HEK293 (cell line): ENCODE measurements around the gene ATP8B4.

Experiments
- CTCF ChIA-PET: fragments of 350-600 bp; formaldehyde crosslinking; extraction: SDS; loops from one replicate; lab custom pipeline; 2021; ENCODE audit warnings: antibody characterized with exemption; lab: Yijun Ruan, JAX
- POLR2A ChIA-PET: fragments of 300-600 bp; formaldehyde crosslinking; extraction: SDS; loops from one replicate; lab custom pipeline; 2020; ENCODE audit warnings: antibody characterized with exemption, inconsistent platforms; lab: Yijun Ruan, JAX
- H3K27ac ChIP-seq: fragments of 200-500 bp; sonication (Bioruptor generic); 2 replicates; pipeline ENCODE4 v1.5.1; 2014; ENCODE audit warnings: low read depth, low read length, control low read depth, inconsistent platforms; ENCODE audit errors: extremely low read depth
- H3K36me3 ChIP-seq, 2 experiments: fragments of 200-500 bp in 1 of 2; sonication (Bioruptor generic) in 1 of 2; 1 replicate in 1 of 2; 2 replicates in 1 of 2; pipeline ENCODE4 v1.5.1; 2014 to 2017; ENCODE audit warnings: inconsistent platforms in 2 of 2, low read length in 2 of 2; ENCODE audit not compliant: control insufficient read depth in 2 of 2, insufficient read depth in 1 of 2
- H3K4me1 ChIP-seq: fragments of 200-500 bp; sonication (Bioruptor generic); 2 replicates; pipeline ENCODE4 v1.5.1; 2014; ENCODE audit warnings: mild to moderate bottlenecking, low read length, inconsistent platforms; ENCODE audit not compliant: control insufficient read depth, insufficient read depth
- H3K4me3 ChIP-seq: 2 replicates; pipeline ENCODE4 v1.5.1; 2011; ENCODE audit warnings: low read depth, mild to moderate bottlenecking, control low read depth, low read length, moderate library complexity
- H3K9me3 ChIP-seq: fragments of 200-500 bp; sonication (Bioruptor generic); 2 replicates; pipeline ENCODE4 v1.5.1; 2014; ENCODE audit warnings: low read depth, low read length, inconsistent platforms; ENCODE audit not compliant: control insufficient read depth, insufficient read depth
- EGR2 ChIP-seq: fragments of 450-650 bp; formaldehyde crosslinking; IDR thresholded peaks from 2 replicates; pipeline ENCODE4 v1.5.1; 2016; ENCODE audit warnings: low read depth, missing biosample characterization, missing genetic modification characterization
- KLF9 ChIP-seq: fragments of 450-650 bp; formaldehyde crosslinking; IDR thresholded peaks from 2 replicates; pipeline ENCODE4 v1.5.1; 2016; ENCODE audit warnings: missing biosample characterization, missing genetic modification characterization, low read depth
- MEIS1 ChIP-seq: sonication (generic); formaldehyde crosslinking; IDR thresholded peaks from 2 replicates; pipeline ENCODE4 v1.8.1; 2022; ENCODE audit warnings: missing genetic modification reagents, mild to moderate bottlenecking, borderline replicate concordance
- ZIC2 ChIP-seq: fragments of 450-650 bp; formaldehyde crosslinking; IDR thresholded peaks from 2 replicates; pipeline ENCODE4 v1.5.1; 2016; ENCODE audit warnings: missing biosample characterization, missing genetic modification characterization
- ZNF19 ChIP-seq: fragments of 450-650 bp; formaldehyde crosslinking; IDR thresholded peaks from 2 replicates; pipeline ENCODE4; 2016; ENCODE audit warnings: missing biosample characterization, missing genetic modification characterization, low read depth
- ZNF202 ChIP-seq: fragments of 450-650 bp; formaldehyde crosslinking; IDR thresholded peaks from 2 replicates; pipeline ENCODE4 v1.5.1; 2016; ENCODE audit warnings: missing biosample characterization, missing genetic modification characterization, borderline replicate concordance
- ZNF248 ChIP-seq: fragments of 450-650 bp; formaldehyde crosslinking; IDR thresholded peaks from 2 replicates; pipeline ENCODE4 v1.5.1; 2017; ENCODE audit warnings: missing biosample characterization, missing genetic modification characterization
- ZNF302 ChIP-seq: fragments of 450-650 bp; formaldehyde crosslinking; IDR thresholded peaks from 2 replicates; pipeline ENCODE4 v1.5.1; 2016; ENCODE audit warnings: missing biosample characterization, missing genetic modification characterization, low read depth
- ZNF473 ChIP-seq: fragments of 450-650 bp; formaldehyde crosslinking; IDR thresholded peaks from 2 replicates; pipeline ENCODE4 v1.5.1; 2017; ENCODE audit warnings: missing biosample characterization, missing genetic modification characterization
- ZNF560 ChIP-seq: fragments of 450-650 bp; formaldehyde crosslinking; IDR thresholded peaks from 2 replicates; pipeline ENCODE4 v1.5.1; 2017; ENCODE audit warnings: missing biosample characterization, missing genetic modification characterization, borderline replicate concordance
- ZNF571 ChIP-seq: fragments of 450-650 bp; formaldehyde crosslinking; IDR thresholded peaks from 2 replicates; pipeline ENCODE4 v1.5.0; 2017; ENCODE audit warnings: missing biosample characterization, missing genetic modification characterization
- ZSCAN23 ChIP-seq: fragments of 450-650 bp; formaldehyde crosslinking; IDR thresholded peaks from 2 replicates; pipeline ENCODE4 v1.5.1; 2016; ENCODE audit warnings: missing biosample characterization, missing genetic modification characterization
- TF ChIP-seq, protein P1 (sequence below): fragments of 450-650 bp; formaldehyde crosslinking; IDR thresholded peaks from 2 replicates; pipeline ENCODE4 v1.5.1; 2017; ENCODE audit warnings: missing biosample characterization, mild to moderate bottlenecking, missing genetic modification characterization, moderate library complexity
- TF ChIP-seq, protein P2 (sequence below): fragments of 450-650 bp; formaldehyde crosslinking; IDR thresholded peaks from 2 replicates; pipeline ENCODE4 v1.5.1; 2017; ENCODE audit warnings: missing biosample characterization, missing genetic modification characterization
- TF ChIP-seq, protein P3 (sequence below): fragments of 450-650 bp; formaldehyde crosslinking; IDR thresholded peaks from 2 replicates; pipeline ENCODE4 v1.5.1; 2016; ENCODE audit warnings: missing biosample characterization, missing genetic modification characterization
- TF ChIP-seq, protein P4 (sequence below): IDR thresholded peaks from 2 replicates; pipeline ENCODE4 v1.6.1; 2011; ENCODE audit warnings: mild to moderate bottlenecking, low read depth, low read length, borderline replicate concordance
- TF ChIP-seq, protein P5 (sequence below): fragments of 450-650 bp; formaldehyde crosslinking; IDR thresholded peaks from 2 replicates; pipeline ENCODE4 v1.5.1; 2016; ENCODE audit warnings: missing biosample characterization, missing genetic modification characterization
- TF ChIP-seq, protein P6 (sequence below): fragments of 450-650 bp; formaldehyde crosslinking; IDR thresholded peaks from 2 replicates; pipeline ENCODE4 v1.5.1; 2016; ENCODE audit warnings: missing biosample characterization, missing genetic modification characterization

Gene ATP8B4

DNA sequence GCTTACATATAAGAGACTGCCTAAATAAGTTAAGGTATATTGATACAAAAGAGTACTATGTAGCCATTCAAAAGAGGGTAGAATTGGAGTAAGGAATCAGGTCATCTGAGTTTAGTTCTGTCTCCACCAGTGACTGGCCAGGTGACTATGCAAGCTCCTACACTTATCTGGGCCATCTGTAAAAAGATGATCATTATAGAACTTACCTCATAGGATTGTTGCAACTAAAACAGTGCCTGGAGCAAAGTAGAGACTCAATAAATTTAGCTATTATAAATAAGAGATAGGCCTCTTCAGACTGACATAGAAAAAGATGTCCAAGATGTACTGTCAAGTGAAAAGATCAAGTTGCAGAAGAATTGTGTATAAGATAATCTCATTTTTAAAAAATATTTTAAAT, 1.7 kb upstream of the ATP8B4 start:
- TF ChIP-seq, protein P1, sequence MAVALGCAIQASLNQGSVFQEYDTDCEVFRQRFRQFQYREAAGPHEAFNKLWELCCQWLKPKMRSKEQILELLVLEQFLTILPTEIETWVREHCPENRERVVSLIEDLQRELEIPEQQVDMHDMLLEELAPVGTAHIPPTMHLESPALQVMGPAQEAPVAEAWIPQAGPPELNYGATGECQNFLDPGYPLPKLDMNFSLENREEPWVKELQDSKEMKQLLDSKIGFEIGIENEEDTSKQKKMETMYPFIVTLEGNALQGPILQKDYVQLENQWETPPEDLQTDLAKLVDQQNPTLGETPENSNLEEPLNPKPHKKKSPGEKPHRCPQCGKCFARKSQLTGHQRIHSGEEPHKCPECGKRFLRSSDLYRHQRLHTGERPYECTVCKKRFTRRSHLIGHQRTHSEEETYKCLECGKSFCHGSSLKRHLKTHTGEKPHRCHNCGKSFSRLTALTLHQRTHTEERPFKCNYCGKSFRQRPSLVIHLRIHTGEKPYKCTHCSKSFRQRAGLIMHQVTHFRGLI (tag by site-specific recombination), result no peak
- TF ChIP-seq, protein P2, sequence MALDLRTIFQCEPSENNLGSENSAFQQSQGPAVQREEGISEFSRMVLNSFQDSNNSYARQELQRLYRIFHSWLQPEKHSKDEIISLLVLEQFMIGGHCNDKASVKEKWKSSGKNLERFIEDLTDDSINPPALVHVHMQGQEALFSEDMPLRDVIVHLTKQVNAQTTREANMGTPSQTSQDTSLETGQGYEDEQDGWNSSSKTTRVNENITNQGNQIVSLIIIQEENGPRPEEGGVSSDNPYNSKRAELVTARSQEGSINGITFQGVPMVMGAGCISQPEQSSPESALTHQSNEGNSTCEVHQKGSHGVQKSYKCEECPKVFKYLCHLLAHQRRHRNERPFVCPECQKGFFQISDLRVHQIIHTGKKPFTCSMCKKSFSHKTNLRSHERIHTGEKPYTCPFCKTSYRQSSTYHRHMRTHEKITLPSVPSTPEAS (tag by site-specific recombination), result no peak
- TF ChIP-seq EGR2, result no peak
- TF ChIP-seq ZIC2 (tag by site-specific recombination), result no peak
- no peak for TF ChIP-seq MEIS1 (CRISPR knock-in tag)
- TF ChIP-seq ZNF473, result no peak
- TF ChIP-seq ZNF571 (tag by site-specific recombination), result no peak
- TF ChIP-seq, protein P3, sequence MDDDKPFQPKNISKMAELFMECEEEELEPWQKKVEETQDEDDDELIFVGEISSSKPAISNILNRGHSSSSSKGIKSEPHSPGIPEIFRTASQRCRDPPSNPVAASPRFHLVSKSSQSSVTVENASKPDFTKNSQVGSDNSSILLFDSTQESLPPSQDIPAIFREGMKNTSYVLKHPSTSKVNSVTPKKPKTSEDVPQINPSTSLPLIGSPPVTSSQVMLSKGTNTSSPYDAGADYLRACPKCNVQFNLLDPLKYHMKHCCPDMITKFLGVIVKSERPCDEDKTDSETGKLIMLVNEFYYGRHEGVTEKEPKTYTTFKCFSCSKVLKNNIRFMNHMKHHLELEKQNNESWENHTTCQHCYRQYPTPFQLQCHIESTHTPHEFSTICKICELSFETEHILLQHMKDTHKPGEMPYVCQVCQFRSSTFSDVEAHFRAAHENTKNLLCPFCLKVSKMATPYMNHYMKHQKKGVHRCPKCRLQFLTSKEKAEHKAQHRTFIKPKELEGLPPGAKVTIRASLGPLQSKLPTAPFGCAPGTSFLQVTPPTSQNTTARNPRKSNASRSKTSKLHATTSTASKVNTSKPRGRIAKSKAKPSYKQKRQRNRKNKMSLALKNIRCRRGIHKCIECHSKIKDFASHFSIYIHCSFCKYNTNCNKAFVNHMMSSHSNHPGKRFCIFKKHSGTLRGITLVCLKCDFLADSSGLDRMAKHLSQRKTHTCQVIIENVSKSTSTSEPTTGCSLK (tag by site-specific recombination), result no peak
- TF ChIP-seq ZNF560 (tag by site-specific recombination), result no peak
- TF ChIP-seq, protein P4, sequence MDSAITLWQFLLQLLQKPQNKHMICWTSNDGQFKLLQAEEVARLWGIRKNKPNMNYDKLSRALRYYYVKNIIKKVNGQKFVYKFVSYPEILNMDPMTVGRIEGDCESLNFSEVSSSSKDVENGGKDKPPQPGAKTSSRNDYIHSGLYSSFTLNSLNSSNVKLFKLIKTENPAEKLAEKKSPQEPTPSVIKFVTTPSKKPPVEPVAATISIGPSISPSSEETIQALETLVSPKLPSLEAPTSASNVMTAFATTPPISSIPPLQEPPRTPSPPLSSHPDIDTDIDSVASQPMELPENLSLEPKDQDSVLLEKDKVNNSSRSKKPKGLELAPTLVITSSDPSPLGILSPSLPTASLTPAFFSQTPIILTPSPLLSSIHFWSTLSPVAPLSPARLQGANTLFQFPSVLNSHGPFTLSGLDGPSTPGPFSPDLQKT, result no peak
- TF ChIP-seq, protein P5, sequence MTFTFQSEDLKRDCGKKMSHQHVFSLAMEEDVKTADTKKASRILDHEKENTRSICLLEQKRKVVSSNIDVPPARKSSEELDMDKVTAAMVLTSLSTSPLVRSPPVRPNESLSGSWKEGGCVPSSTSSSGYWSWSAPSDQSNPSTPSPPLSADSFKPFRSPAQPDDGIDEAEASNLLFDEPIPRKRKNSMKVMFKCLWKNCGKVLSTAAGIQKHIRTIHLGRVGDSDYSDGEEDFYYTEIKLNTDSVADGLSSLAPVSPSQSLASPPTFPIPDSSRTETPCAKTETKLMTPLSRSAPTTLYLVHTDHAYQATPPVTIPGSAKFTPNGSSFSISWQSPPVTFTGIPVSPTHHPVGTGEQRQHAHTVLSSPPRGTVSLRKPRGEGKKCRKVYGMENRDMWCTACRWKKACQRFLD (tag by site-specific recombination), result no peak
- TF ChIP-seq ZNF302 (tag by site-specific recombination), result no peak
- TF ChIP-seq, protein P6, sequence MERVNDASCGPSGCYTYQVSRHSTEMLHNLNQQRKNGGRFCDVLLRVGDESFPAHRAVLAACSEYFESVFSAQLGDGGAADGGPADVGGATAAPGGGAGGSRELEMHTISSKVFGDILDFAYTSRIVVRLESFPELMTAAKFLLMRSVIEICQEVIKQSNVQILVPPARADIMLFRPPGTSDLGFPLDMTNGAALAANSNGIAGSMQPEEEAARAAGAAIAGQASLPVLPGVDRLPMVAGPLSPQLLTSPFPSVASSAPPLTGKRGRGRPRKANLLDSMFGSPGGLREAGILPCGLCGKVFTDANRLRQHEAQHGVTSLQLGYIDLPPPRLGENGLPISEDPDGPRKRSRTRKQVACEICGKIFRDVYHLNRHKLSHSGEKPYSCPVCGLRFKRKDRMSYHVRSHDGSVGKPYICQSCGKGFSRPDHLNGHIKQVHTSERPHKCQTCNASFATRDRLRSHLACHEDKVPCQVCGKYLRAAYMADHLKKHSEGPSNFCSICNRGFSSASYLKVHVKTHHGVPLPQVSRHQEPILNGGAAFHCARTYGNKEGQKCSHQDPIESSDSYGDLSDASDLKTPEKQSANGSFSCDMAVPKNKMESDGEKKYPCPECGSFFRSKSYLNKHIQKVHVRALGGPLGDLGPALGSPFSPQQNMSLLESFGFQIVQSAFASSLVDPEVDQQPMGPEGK (tag by site-specific recombination), result no peak
- no peak for TF ChIP-seq ZNF19
- TF ChIP-seq KLF9 (tag by site-specific recombination), result no peak
- TF ChIP-seq ZNF248, result no peak
- no peak for TF ChIP-seq ZSCAN23 (tag by site-specific recombination)
- no peak for TF ChIP-seq ZNF202
- Histone ChIP-seq H3K4me1 (no peaks in the 10 kb centered on the region), H3K4me3 (no peak overlapping the region), H3K9me3 (no peaks in the 10 kb centered on the region), H3K27ac (no peak overlapping the region), H3K36me3 (no peaks in the 10 kb centered on the region)
- ChIA-PET CTCF (no interaction called here), POLR2A (no interaction called here)
